SK-N-SH (cell line): ENCODE data around the gene AUTS2. TPM values are rescaled to one million over a fixed set of nuclear protein-coding genes. Genes with fewer than 3 reads are reported as not detected.

Experiments used
- CTCF ChIA-PET: fragments of 300-600, 350-600 bp; formaldehyde crosslinking; extraction: SDS; loops from one replicate; lab custom pipeline; 2021; lab: Yijun Ruan, JAX
- POLR2A ChIA-PET: fragments of 350-600 bp; sonication (Branson Sonifier 250); formaldehyde crosslinking; extraction: SDS; loops from one replicate; lab custom pipeline; 2020; ENCODE audit warnings: antibody characterized with exemption, inconsistent platforms; lab: Yijun Ruan, JAX
- DNase-seq: peaks from one replicate; pipeline ENCODE4 v3.0.0; 2012
- H2AFZ ChIP-seq: fragments of 200-600 bp; sonication (generic); 2 replicates; pipeline ENCODE4 v1.8.1; 2016; ENCODE audit warnings: antibody characterized with exemption, mild to moderate bottlenecking, low read depth
- H3F3A ChIP-seq: fragments of 200-600 bp; sonication (generic); replicated peaks from 2 replicates; pipeline ENCODE3; 2016; ENCODE audit warnings: antibody characterized with exemption, mild to moderate bottlenecking; ENCODE audit not compliant: insufficient read depth
- H3K27ac ChIP-seq, 2 experiments: fragments of 200-500 bp in 1 of 2; fragments of 200-600 bp in 1 of 2; sonication (Bioruptor generic) in 1 of 2; sonication (generic), shearing (Covaris generic) in 1 of 2; 2 replicates each; pipeline versions ENCODE4 v1.5.1 to v1.6.1; 2014 to 2016; ENCODE audit warnings: low read depth in 2 of 2, inconsistent platforms in 1 of 2, low read length in 1 of 2, mild to moderate bottlenecking in 1 of 2, mixed read lengths in 1 of 2
- H3K27me3 ChIP-seq: fragments of 200-600 bp; sonication (generic), shearing (Covaris generic); 2 replicates; pipeline ENCODE4 v1.6.1; 2016; ENCODE audit warnings: mixed run types; ENCODE audit not compliant: insufficient read depth
- H3K36me3 ChIP-seq, 2 experiments: fragments of 200-500 bp in 1 of 2; fragments of 200-600 bp in 1 of 2; sonication (Bioruptor generic) in 1 of 2; sonication (generic) in 1 of 2; replicated peaks in 1 of 2; 2 replicates each; pipeline versions ENCODE3 to v1.5.1; 2014 to 2016; ENCODE audit warnings: low read length in 1 of 2, mild to moderate bottlenecking in 1 of 2; ENCODE audit not compliant: insufficient read depth in 2 of 2, control insufficient read depth in 1 of 2
- H3K4me1 ChIP-seq, 2 experiments: fragments of 200-500 bp in 1 of 2; fragments of 200-600 bp in 1 of 2; sonication (Bioruptor generic) in 1 of 2; sonication (generic), shearing (Covaris generic) in 1 of 2; 2 replicates each; pipeline versions ENCODE4 v1.5.1 to v1.6.1; 2014 to 2016; ENCODE audit warnings: low read depth in 1 of 2, low read length in 1 of 2, mixed run types in 1 of 2; ENCODE audit not compliant: insufficient read depth in 2 of 2, control insufficient read depth in 1 of 2
- H3K4me2 ChIP-seq: fragments of 200-600 bp; sonication (generic), shearing (Covaris generic); 2 replicates; pipeline ENCODE4 v1.6.1; 2017; ENCODE audit warnings: mixed run types
- H3K4me3 ChIP-seq, 2 experiments: fragments of 200-500 bp in 1 of 2; fragments of 200-600 bp in 1 of 2; sonication (Bioruptor generic) in 1 of 2; sonication (generic), shearing (Covaris generic) in 1 of 2; 2 replicates each; pipeline versions ENCODE4 v1.5.1 to v1.8.1; 2014 to 2016; ENCODE audit warnings: low read depth in 2 of 2, inconsistent platforms in 1 of 2, low read length in 1 of 2, mild to moderate bottlenecking in 1 of 2, mixed read lengths in 1 of 2, moderate library complexity in 1 of 2
- H3K79me2 ChIP-seq: fragments of 200-600 bp; sonication (generic); 2 replicates; pipeline ENCODE4 v1.8.1; 2017; ENCODE audit warnings: mild to moderate bottlenecking; ENCODE audit not compliant: insufficient read depth
- H3K9ac ChIP-seq: fragments of 200-600 bp; sonication (generic); 2 replicates; pipeline ENCODE4 v1.6.1; 2017; ENCODE audit warnings: mixed run types
- H3K9me2 ChIP-seq: fragments of 200-600 bp; sonication (generic); 2 replicates; pipeline ENCODE4 v1.6.1; 2017; ENCODE audit warnings: mixed run types
- H3K9me3 ChIP-seq: fragments of 200-600 bp; sonication (generic); 2 replicates; pipeline ENCODE4 v1.6.1; 2017; ENCODE audit warnings: mixed run types, mild to moderate bottlenecking, moderate library complexity
- H4K20me1 ChIP-seq: fragments of 200-600 bp; sonication (generic); 2 replicates; pipeline ENCODE4 v1.6.1; 2017; ENCODE audit warnings: mild to moderate bottlenecking, mixed run types; ENCODE audit not compliant: insufficient read depth
- CTCF ChIP-seq: fragments of 200-600 bp; sonication (generic); IDR thresholded peaks from 2 replicates; pipeline ENCODE4 v1.6.1; 2017; ENCODE audit warnings: antibody characterized with exemption, mild to moderate bottlenecking, moderate library complexity
- ELF1 ChIP-seq: IDR thresholded peaks from 2 replicates; pipeline ENCODE4 v1.4.0; 2012
- EP300 ChIP-seq, 2 experiments: IDR thresholded peaks; 2 replicates each; pipeline versions ENCODE4 v1.4.0 to v1.6.1; 2012; ENCODE audit warnings: borderline replicate concordance in 1 of 2, low read depth in 1 of 2, low read length in 1 of 2
- FOXJ3 ChIP-seq: sonication (generic); formaldehyde crosslinking; IDR thresholded peaks from 2 replicates; pipeline ENCODE4 v1.5.1; 2020; ENCODE audit warnings: mild to moderate bottlenecking, missing genetic modification reagents
- FOXM1 ChIP-seq: IDR thresholded peaks from 2 replicates; pipeline ENCODE4 v1.4.0; 2012; ENCODE audit warnings: low read depth, mild to moderate bottlenecking
- GATA2 ChIP-seq: sonication (generic); formaldehyde crosslinking; IDR thresholded peaks from 2 replicates; pipeline ENCODE4 v1.5.0; 2020; ENCODE audit warnings: mild to moderate bottlenecking, missing genetic modification reagents
- POLR2AphosphoS5 ChIP-seq: IDR thresholded peaks from 2 replicates; pipeline ENCODE4 v1.6.1; 2012; ENCODE audit warnings: low read depth, low read length
- RAD21 ChIP-seq: IDR thresholded peaks from 2 replicates; pipeline ENCODE4 v1.6.1; 2012; ENCODE audit warnings: mild to moderate bottlenecking, low read length
- SIN3A ChIP-seq: IDR thresholded peaks from 2 replicates; pipeline ENCODE4 v1.6.1; 2012; ENCODE audit warnings: low read depth, mild to moderate bottlenecking, low read length, moderate library complexity, borderline replicate concordance
- TEAD4 ChIP-seq: IDR thresholded peaks from 2 replicates; pipeline ENCODE4 v1.4.0; 2012; ENCODE audit warnings: mild to moderate bottlenecking, borderline replicate concordance; ENCODE audit not compliant: insufficient read depth
- USF1 ChIP-seq: IDR thresholded peaks from 2 replicates; pipeline ENCODE4 v1.4.0; 2012; ENCODE audit warnings: low read depth, borderline replicate concordance
- USF2 ChIP-seq: fragments of 150-350 bp; IDR thresholded peaks from 2 replicates; pipeline ENCODE4 v1.6.1; 2017; ENCODE audit warnings: antibody characterized with exemption, low read length, low read depth, borderline replicate concordance
- WGBS: methylation state at CpG from one replicate; pipeline ENCODE4 v1.1.6; 2017; ENCODE audit warnings: low lambda C conversion rate; 5-methylcytosine and 5-hydroxymethylcytosine counted together
- polyA plus RNA-seq, 3 experiments: library from polyadenylated mRNA; depleted of rRNA; stranded (reverse); fragments of >200 nt; gene quantifications; 2 replicates each; pipeline ENCODE4 v1.2.3, GENCODE V29; 2012

Gene AUTS2
- polyA plus RNA-seq, 1 of the 3 experiments (the other 2 are of a cell fraction) = 15.6 TPM

GRCh38 chr7:70663680-70664079 lies 1065.4 kb downstream of the AUTS2 start:
- Histone ChIP-seq H3K27ac (no peak overlapping the region), H2AFZ (no peak overlapping the region), H3K4me3 (no peak overlapping the region), H3K27me3 (no peaks in the 10 kb centered on the region), H3K9me3 (no peaks in the 10 kb centered on the region), H3K9ac (no peak overlapping the region), H3K9me2 (no peaks in the 10 kb centered on the region), H3K36me3 (no peaks in the 10 kb centered on the region), H3K79me2 (no peaks in the 10 kb centered on the region), H3F3A (no peaks in the 10 kb centered on the region), H3K4me2 (no peak overlapping the region), H3K4me1 (peaks cover 0 to 8% of the 10 kb centered on the region in 2 experiments; a peak in 1 of 4 replicates), H4K20me1 (no peaks in the 10 kb centered on the region)
- POLR2A ChIA-PET = no interaction called here
- CTCF ChIA-PET = no interaction called here
- 43% methylated on average over 3 of the region's 3 CpGs for WGBS
- DNase-seq = no peak
- TF ChIP-seq GATA2 = no peak
- no peak for TF ChIP-seq FOXM1
- no peak for TF ChIP-seq USF1
- TF ChIP-seq EP300 (IDR thresholded peaks at IDR 0.05; ENCODE audit: borderline replicate concordance in 1 of 2, low read depth in 1 of 2, low read length in 1 of 2) = no peak
- TF ChIP-seq FOXJ3 (CRISPR knock-in tag) = no peak
- TF ChIP-seq POLR2AphosphoS5 = no peak
- TF ChIP-seq CTCF = no peak
- TF ChIP-seq RAD21 = no peak
- no peak for TF ChIP-seq TEAD4

GRCh38 chr7:70665997-70666396 lies 1067.7 kb downstream of the AUTS2 start:
- no peak overlapping the region for H3K4me2 ChIP-seq
- H3K27me3 ChIP-seq = no peaks in the 10 kb centered on the region
- DNase-seq = no peak
- ChIA-PET POLR2A (no interaction called here), CTCF (interaction anchor here (0.8 to 2.0 kb wide), 3 partner anchors 18 to 33 kb away, joined by 3 to 7 read pairs (median 3); no protein-coding TSS in a partner anchor)
- TF ChIP-seq SIN3A (no peak), USF2 (no peak), ELF1 (no peak)
- WGBS = 82% methylated on average over 2 of the region's 2 CpGs
- H4K20me1 ChIP-seq = no peaks in the 10 kb centered on the region
- H3K9ac ChIP-seq = no peak overlapping the region
- no peaks in the 10 kb centered on the region for H3K9me3 ChIP-seq
- H3K27ac ChIP-seq = no peak overlapping the region
- no peak overlapping the region for H3K4me3 ChIP-seq
- H2AFZ ChIP-seq = no peak overlapping the region
- no peaks in the 10 kb centered on the region for H3F3A ChIP-seq
- no peaks in the 10 kb centered on the region for H3K9me2 ChIP-seq
- H3K79me2 ChIP-seq = no peaks in the 10 kb centered on the region
- no peaks in the 10 kb centered on the region for H3K36me3 ChIP-seq
- H3K4me1 ChIP-seq = peaks cover 0 to 12% of the 10 kb centered on the region in 2 experiments; a peak in 1 of 4 replicates
